Transverse colon (tissue), 4 donors: ENCODE data around the gene FAM20A.

Experiments
- CTCF ChIP-seq, 5 experiments: fragments of 200-600 bp in 3 of 5; fragments of 450-650 bp in 2 of 5; sonication (generic) in 3 of 5; IDR thresholded peaks; 1 replicate in 2 of 5; 2 replicates in 3 of 5; pipeline ENCODE4 v1.5.1; 2016 to 2017; ENCODE audit warnings: antibody characterized with exemption in 5 of 5, inconsistent platforms in 3 of 5, mild to moderate bottlenecking in 2 of 5, moderate library complexity in 1 of 5
- EP300 ChIP-seq: sonication (generic); formaldehyde crosslinking; IDR thresholded peaks from one replicate; pipeline ENCODE4 v1.6.1; 2017; ENCODE audit warnings: antibody characterized with exemption, low read depth
- POLR2A ChIP-seq: fragments of 450-650 bp; IDR thresholded peaks from one replicate; pipeline ENCODE4 v1.6.1; 2016; ENCODE audit warnings: antibody characterized with exemption, mild to moderate bottlenecking, moderate library complexity
- POLR2AphosphoS5 ChIP-seq, 3 donors: sonication (generic); formaldehyde crosslinking; IDR thresholded peaks; one replicate each; pipeline ENCODE4 v1.6.1; 2016; ENCODE audit warnings: antibody characterized with exemption in 3 of 3

GRCh38 chr17:68570526-68570925 lies 30.6 kb downstream of the FAM20A start:
- TF ChIP-seq POLR2AphosphoS5 (IDR thresholded peaks at IDR 0.05): no peak
- TF ChIP-seq CTCF (IDR thresholded peaks at IDR 0.05): no peak
- no peak for TF ChIP-seq EP300
- no peak for TF ChIP-seq POLR2A
